OCI-LY3 (cell line): ENCODE measurements around the gene GRAMD1C.

Experiments used
- CTCF ChIP-seq: fragments of 200-600, 300-600 bp; sonication (generic); IDR thresholded peaks from 2 replicates; pipeline ENCODE4 v1.5.1; 2014; ENCODE audit warnings: antibody characterized with exemption, low read length, low read depth
- EZH2phosphoT487 ChIP-seq: fragments of 200-600 bp; shearing (Covaris generic); IDR thresholded peaks from 2 replicates; pipeline ENCODE4 v1.6.1; 2018; ENCODE audit warnings: antibody characterized with exemption, mixed run types, low read depth

- TF ChIP-seq CTCF (no peak), EZH2phosphoT487 (no peak)
Observed at GRCh38 chr3:113906568-113907140, 68.1 kb downstream of the GRAMD1C start.
